PC-3 (cell line): ENCODE data around the gene ADAMTSL3.
"Not testable (repeated sequence)": the region's sequence is repeated elsewhere in the genome, so short reads cannot be mapped to it uniquely, and the experiment has no call there.

ENCODE experiments used
- EZH2 ChIP-seq: fragments of 300-600 bp; sonication (generic); IDR thresholded peaks from one replicate; pipeline ENCODE4 v1.6.1; 2017; ENCODE audit warnings: antibody characterized with exemption, mild to moderate bottlenecking, low read length; ENCODE audit not compliant: unreplicated experiment
- TF ChIP-seq, protein P1 (sequence below): fragments of 300-600 bp; sonication (generic); conservative IDR thresholded peaks from 2 replicates; pipeline ENCODE4 v1.5.1; 2017; ENCODE audit warnings: antibody characterized with exemption, low read depth, mild to moderate bottlenecking, low read length

DNA sequence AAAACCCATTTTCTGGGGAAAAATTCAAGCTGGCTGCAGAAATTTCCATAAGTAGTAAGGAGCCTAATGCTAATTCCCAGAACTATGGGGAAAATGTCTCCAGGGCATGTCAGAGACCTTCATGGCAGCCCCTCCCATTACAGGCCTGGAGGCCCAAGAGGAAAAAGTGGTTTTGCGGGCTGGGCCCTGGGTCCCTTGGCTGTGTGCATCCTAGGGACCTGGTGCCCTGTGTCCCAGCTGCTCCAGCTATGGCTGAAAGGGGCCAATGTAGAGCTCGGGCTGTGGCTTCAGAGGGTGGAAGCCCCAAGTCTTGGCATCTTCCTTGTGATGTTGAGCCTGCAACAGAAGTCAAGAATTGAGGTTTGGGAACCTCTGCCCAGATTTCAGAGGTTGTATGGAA is 48.4 kb downstream of the ADAMTSL3 start:
- TF ChIP-seq EZH2: not testable (repeated sequence)
- TF ChIP-seq, protein P1, sequence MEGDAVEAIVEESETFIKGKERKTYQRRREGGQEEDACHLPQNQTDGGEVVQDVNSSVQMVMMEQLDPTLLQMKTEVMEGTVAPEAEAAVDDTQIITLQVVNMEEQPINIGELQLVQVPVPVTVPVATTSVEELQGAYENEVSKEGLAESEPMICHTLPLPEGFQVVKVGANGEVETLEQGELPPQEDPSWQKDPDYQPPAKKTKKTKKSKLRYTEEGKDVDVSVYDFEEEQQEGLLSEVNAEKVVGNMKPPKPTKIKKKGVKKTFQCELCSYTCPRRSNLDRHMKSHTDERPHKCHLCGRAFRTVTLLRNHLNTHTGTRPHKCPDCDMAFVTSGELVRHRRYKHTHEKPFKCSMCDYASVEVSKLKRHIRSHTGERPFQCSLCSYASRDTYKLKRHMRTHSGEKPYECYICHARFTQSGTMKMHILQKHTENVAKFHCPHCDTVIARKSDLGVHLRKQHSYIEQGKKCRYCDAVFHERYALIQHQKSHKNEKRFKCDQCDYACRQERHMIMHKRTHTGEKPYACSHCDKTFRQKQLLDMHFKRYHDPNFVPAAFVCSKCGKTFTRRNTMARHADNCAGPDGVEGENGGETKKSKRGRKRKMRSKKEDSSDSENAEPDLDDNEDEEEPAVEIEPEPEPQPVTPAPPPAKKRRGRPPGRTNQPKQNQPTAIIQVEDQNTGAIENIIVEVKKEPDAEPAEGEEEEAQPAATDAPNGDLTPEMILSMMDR: not testable (repeated sequence)
